ENCODE results near the gene MAGI1. TPM values are rescaled to one million over a fixed set of nuclear protein-coding genes. Genes with fewer than 3 reads are reported as not detected.

Gene MAGI1
- total RNA-seq, 1 donor from 2014 or later, result 21.9 TPM

DNA sequence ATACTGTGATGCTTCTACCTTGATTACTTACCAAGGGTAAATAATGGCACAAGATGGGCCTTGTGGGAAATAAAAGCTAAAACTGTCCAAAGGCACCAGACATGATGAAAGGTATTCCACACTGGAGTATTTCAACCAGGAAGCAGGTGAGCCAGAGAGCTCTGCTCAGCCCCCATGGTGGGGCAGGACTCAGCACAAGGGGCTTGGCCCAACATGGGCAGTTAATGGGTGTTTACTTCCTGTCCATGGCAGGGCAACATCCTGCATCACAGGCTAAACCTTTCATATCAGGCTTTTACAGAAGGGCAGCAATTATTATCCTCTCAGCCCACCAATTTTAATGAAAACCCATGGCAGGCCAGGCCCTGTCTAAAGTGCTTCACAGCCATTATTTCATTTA, 38.2 kb downstream of the MAGI1 start:
- peaks cover 13% of the 10 kb centered on the region for H3K4me1 Mint-ChIP-seq (ENCODE audit: unreplicated experiment)
- TF ChIP-seq, protein P1, sequence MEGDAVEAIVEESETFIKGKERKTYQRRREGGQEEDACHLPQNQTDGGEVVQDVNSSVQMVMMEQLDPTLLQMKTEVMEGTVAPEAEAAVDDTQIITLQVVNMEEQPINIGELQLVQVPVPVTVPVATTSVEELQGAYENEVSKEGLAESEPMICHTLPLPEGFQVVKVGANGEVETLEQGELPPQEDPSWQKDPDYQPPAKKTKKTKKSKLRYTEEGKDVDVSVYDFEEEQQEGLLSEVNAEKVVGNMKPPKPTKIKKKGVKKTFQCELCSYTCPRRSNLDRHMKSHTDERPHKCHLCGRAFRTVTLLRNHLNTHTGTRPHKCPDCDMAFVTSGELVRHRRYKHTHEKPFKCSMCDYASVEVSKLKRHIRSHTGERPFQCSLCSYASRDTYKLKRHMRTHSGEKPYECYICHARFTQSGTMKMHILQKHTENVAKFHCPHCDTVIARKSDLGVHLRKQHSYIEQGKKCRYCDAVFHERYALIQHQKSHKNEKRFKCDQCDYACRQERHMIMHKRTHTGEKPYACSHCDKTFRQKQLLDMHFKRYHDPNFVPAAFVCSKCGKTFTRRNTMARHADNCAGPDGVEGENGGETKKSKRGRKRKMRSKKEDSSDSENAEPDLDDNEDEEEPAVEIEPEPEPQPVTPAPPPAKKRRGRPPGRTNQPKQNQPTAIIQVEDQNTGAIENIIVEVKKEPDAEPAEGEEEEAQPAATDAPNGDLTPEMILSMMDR (IDR thresholded peaks at IDR 0.05), result no peak
- H3K27ac Mint-ChIP-seq (ENCODE audit: unreplicated experiment), result no peak overlapping the region
- no peaks in the 10 kb centered on the region for H3K9me3 Mint-ChIP-seq (ENCODE audit: unreplicated experiment)
- no peak overlapping the region for H3K4me3 Mint-ChIP-seq (ENCODE audit: unreplicated experiment)
- H3K36me3 Mint-ChIP-seq (ENCODE audit: unreplicated experiment), result peaks cover 2% of the 10 kb centered on the region
- DNase-seq (ENCODE audit: extremely low spot score, unreplicated experiment), result no peak
- H3K27me3 Mint-ChIP-seq (ENCODE audit: unreplicated experiment), result no peaks in the 10 kb centered on the region

DNA sequence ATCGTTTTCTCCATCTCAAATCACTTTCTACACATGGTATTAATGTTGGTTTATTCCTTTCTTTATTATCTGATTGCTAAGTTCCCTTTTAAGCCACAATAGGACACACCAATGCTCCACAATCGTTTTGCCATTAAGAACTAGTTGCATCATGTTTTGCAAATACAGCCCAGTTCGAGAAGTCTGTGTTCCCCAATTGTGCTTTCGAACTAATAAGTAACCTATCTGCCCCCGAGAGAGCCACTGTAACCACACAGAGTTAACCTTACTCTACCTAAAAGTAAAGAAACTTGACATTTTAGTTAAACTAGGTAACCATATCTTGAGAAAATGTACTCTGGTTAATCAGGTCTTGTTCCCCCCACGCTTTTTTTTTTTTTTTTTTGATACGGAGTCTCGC, 39.1 kb downstream of the MAGI1 start:
- H3K27me3 Mint-ChIP-seq (ENCODE audit: unreplicated experiment), result no peaks in the 10 kb centered on the region
- peaks cover 13% of the 10 kb centered on the region for H3K4me1 Mint-ChIP-seq (ENCODE audit: unreplicated experiment)
- DNase-seq (ENCODE audit: extremely low spot score, unreplicated experiment), result no peak
- peaks cover 2% of the 10 kb centered on the region for H3K36me3 Mint-ChIP-seq (ENCODE audit: unreplicated experiment)
- H3K27ac Mint-ChIP-seq (ENCODE audit: unreplicated experiment), result no peak overlapping the region
- no peak overlapping the region for H3K4me3 Mint-ChIP-seq (ENCODE audit: unreplicated experiment)
- TF ChIP-seq, protein P1 (IDR thresholded peaks at IDR 0.05), result no peak
- H3K9me3 Mint-ChIP-seq (ENCODE audit: unreplicated experiment), result no peaks in the 10 kb centered on the region

DNA sequence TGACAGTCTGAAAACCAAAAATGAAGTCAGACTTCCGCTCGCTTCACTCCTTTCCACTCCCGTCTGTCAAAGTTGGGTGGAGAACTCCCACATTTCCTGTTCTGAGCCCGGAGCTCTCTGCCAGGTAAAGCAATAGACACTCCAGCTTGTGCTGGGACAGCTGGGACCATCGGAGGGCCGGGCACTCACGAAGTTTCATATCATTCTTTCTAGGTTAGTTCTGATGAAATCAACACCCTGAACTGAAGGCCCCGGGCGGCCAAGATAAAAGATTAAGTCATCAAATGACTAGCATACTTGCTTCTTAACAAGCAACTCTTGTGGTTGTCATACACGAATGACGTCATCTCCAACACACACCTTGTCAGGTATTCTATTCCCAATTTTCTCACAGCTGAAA, 42.1 kb downstream of the MAGI1 start:
- no peak overlapping the region for H3K27ac Mint-ChIP-seq (ENCODE audit: unreplicated experiment)
- no peaks in the 10 kb centered on the region for H3K36me3 Mint-ChIP-seq (ENCODE audit: unreplicated experiment)
- TF ChIP-seq, protein P1 (IDR thresholded peaks at IDR 0.05), result no peak
- H3K9me3 Mint-ChIP-seq (ENCODE audit: unreplicated experiment), result no peaks in the 10 kb centered on the region
- no peak overlapping the region for H3K4me3 Mint-ChIP-seq (ENCODE audit: unreplicated experiment)
- no peak for DNase-seq (ENCODE audit: extremely low spot score, unreplicated experiment)
- peaks cover 13% of the 10 kb centered on the region for H3K4me1 Mint-ChIP-seq (ENCODE audit: unreplicated experiment)
- H3K27me3 Mint-ChIP-seq (ENCODE audit: unreplicated experiment), result no peaks in the 10 kb centered on the region

DNA sequence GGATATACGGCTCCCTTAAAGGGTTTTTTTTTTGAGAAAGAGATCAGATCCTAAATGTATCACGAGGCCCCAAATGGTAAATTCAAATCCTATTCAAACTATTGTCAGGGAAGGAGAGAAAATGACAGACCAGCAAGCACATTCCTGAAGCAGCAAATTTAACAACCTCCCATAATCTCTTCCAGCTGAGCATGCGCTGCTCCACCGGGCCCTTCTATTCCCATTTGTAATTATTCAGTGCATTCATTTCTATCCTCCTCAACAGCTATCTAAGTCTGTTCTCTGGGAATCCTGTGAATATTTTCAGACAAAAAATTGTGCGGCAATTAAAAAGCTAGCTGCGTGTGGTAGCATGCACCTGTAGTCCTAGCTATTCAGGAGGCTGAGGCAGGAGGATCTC, 43.2 kb downstream of the MAGI1 start:
- H3K4me1 Mint-ChIP-seq (ENCODE audit: unreplicated experiment), result peaks cover 13% of the 10 kb centered on the region
- DNase-seq (ENCODE audit: extremely low spot score, unreplicated experiment), result no peak
- no peak overlapping the region for H3K4me3 Mint-ChIP-seq (ENCODE audit: unreplicated experiment)
- no peaks in the 10 kb centered on the region for H3K9me3 Mint-ChIP-seq (ENCODE audit: unreplicated experiment)
- no peaks in the 10 kb centered on the region for H3K27me3 Mint-ChIP-seq (ENCODE audit: unreplicated experiment)
- H3K36me3 Mint-ChIP-seq (ENCODE audit: unreplicated experiment), result no peaks in the 10 kb centered on the region
- no peak overlapping the region for H3K27ac Mint-ChIP-seq (ENCODE audit: unreplicated experiment)
- TF ChIP-seq, protein P1 (IDR thresholded peaks at IDR 0.05), result no peak

DNA sequence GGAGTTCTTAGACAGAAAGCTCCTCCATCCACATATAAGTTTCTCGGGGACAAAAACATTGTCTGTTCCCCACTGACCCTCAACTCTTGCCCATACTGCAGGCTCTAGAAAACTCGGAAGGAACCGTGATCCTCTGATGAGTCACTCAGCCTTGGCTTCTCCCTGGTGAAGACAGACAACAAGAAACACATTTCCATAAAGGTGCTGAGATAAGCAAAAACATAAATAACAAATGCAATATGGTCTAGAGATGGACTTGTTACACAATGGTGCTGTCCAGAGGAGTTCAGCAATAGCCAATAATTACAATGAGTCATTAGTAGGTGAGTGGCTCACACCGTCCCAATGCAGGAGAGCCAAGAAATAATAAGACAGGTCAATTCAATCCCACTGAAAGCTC, 43.7 kb downstream of the MAGI1 start:
- Mint-ChIP-seq H3K36me3 (ENCODE audit: unreplicated experiment) (no peaks in the 10 kb centered on the region), H3K27ac (ENCODE audit: unreplicated experiment) (no peak overlapping the region), H3K4me1 (ENCODE audit: unreplicated experiment) (peaks cover 13% of the 10 kb centered on the region), H3K9me3 (ENCODE audit: unreplicated experiment) (no peaks in the 10 kb centered on the region), H3K27me3 (ENCODE audit: unreplicated experiment) (no peaks in the 10 kb centered on the region), H3K4me3 (ENCODE audit: unreplicated experiment) (no peak overlapping the region)
- TF ChIP-seq, protein P1 (IDR thresholded peaks at IDR 0.05), result no peak
- DNase-seq (ENCODE audit: extremely low spot score, unreplicated experiment), result no peak

Measured in osteocyte (in vitro differentiated cells).